ENCODE measurements around the gene CFAP299. TPM values are rescaled to one million over a fixed set of nuclear protein-coding genes. Genes with fewer than 3 reads are reported as not detected.

Gene CFAP299
- total and polyA plus RNA-seq, 2 of the 8 experiments (the other 6 are each of a cell fraction or from before 2014, with no cell fraction given) = not detected

DNA sequence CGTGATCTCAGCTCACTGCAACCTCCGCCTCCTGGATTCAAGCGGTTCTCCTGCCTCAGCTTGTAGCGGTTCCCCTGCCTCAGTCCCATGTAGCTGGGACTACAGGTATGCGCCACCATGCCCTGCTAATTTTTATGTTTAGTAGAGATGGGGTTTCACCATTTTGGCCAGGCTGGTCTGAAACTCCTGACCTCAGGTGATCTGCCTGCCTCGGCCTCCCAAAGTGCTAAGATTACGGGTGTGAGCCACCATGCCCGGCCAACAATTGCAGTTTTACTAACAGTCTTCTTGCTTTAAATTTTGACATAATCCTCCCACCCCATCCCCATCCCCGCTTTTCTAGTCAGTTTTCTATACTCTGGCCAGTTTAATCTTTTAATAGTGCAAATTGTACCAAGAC lies 112.0 kb downstream of the CFAP299 start:
- ChIA-PET POLR2A (ENCODE audit: partially characterized antibody) (no interaction called here), CTCF (ENCODE audit: partially characterized antibody) (interaction anchor here (1.3 kb wide), 1 partner anchor 85 kb away, joined by 3 read pairs; no protein-coding TSS in a partner anchor)
- Histone ChIP-seq H2AFZ (ENCODE audit: low read length) (no peak overlapping the region), H3K9ac (replicated peaks in 1 of 4; ENCODE audit: extremely low read depth in 1 of 4, low read depth in 3 of 4, low read length in 3 of 4) (no peak overlapping the region), H3K4me2 (ENCODE audit: insufficient read depth in 1 of 2, low read depth in 2 of 2, low read length in 2 of 2) (no peak overlapping the region), H2BK120ac (replicated peaks; ENCODE audit: low read depth, low read length) (no peak overlapping the region), H3K4ac (replicated peaks; ENCODE audit: insufficient read length, low read depth, low read length) (no peak overlapping the region), H3K4me1 (replicated peaks in 1 of 4; ENCODE audit: control insufficient read depth in 3 of 4, insufficient read depth in 4 of 4, low read length in 3 of 4) (no peaks in the 10 kb centered on the region), H3K27ac (ENCODE audit: low read depth, low read length) (no peak overlapping the region), H4K91ac (replicated peaks; ENCODE audit: insufficient read length, low read length) (no peak overlapping the region), H3K56ac (replicated peaks; ENCODE audit: insufficient read length, low read depth, low read length) (no peak overlapping the region), H4K20me1 (replicated peaks in 1 of 2; ENCODE audit: control insufficient read depth in 1 of 2, insufficient read depth in 2 of 2, low read length in 2 of 2) (no peaks in the 10 kb centered on the region), H2BK15ac (ENCODE audit: low read length) (no peak overlapping the region), H3K14ac (ENCODE audit: insufficient read length) (no peak overlapping the region), H2BK5ac (ENCODE audit: low read depth, low read length) (no peak overlapping the region), H3K79me2 (ENCODE audit: control insufficient read depth in 1 of 2, insufficient read depth in 2 of 2, low read length in 2 of 2) (no peaks in the 10 kb centered on the region), H2AK5ac (ENCODE audit: low read depth, low read length) (no peak overlapping the region), H3K9me3 (ENCODE audit: insufficient read depth in 2 of 2, low read depth in 1 of 2, low read length in 1 of 2) (no peaks in the 10 kb centered on the region), H3K79me1 (ENCODE audit: low read depth, low read length) (no peaks in the 10 kb centered on the region), H2BK12ac (ENCODE audit: low read depth, low read length) (no peak overlapping the region), H2BK20ac (ENCODE audit: low read length) (no peak overlapping the region), H3K4me3 (ENCODE audit: extremely low read depth in 1 of 4, insufficient read depth in 2 of 4, low read depth in 3 of 4, low read length in 4 of 4) (no peak overlapping the region), H3K23ac (ENCODE audit: insufficient read length) (no peak overlapping the region), H3K36me3 (ENCODE audit: control insufficient read depth in 2 of 4, insufficient read depth in 4 of 4, low read length in 3 of 4) (no peaks in the 10 kb centered on the region), H3K23me2 (ENCODE audit: low read depth, low read length) (no peaks in the 10 kb centered on the region), H4K5ac (ENCODE audit: insufficient read length, low read depth, low read length) (no peak overlapping the region), H3K27me3 (replicated peaks in 1 of 4; ENCODE audit: control insufficient read depth in 3 of 4, extremely low read depth in 1 of 4, insufficient read depth in 3 of 4, low read length in 3 of 4) (no peaks in the 10 kb centered on the region), H4K8ac (ENCODE audit: extremely low read depth, insufficient read depth, low read length) (no peak overlapping the region), H3K18ac (ENCODE audit: extremely low read depth, low read length) (no peak overlapping the region)
- TF ChIP-seq CTBP2 (IDR thresholded peaks at IDR 0.05; ENCODE audit: borderline replicate concordance, insufficient read depth, insufficient read length, low read length) = no peak
- TF ChIP-seq CBX5 (IDR thresholded peaks at IDR 0.05; ENCODE audit: low read depth, low read length) = no peak
- no peak for TF ChIP-seq TEAD4 (IDR thresholded peaks at IDR 0.05; ENCODE audit: low read depth, low read length)
- no peak for TF ChIP-seq POLR2A (IDR thresholded peaks at IDR 0.05; ENCODE audit: control extremely low read depth in 1 of 2, low read depth in 2 of 2, low read length in 2 of 2)
- TF ChIP-seq MAFK (IDR thresholded peaks at IDR 0.05; ENCODE audit: low read depth, low read length) = no peak
- TF ChIP-seq, protein P1, sequence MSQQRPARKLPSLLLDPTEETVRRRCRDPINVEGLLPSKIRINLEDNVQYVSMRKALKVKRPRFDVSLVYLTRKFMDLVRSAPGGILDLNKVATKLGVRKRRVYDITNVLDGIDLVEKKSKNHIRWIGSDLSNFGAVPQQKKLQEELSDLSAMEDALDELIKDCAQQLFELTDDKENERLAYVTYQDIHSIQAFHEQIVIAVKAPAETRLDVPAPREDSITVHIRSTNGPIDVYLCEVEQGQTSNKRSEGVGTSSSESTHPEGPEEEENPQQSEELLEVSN (IDR thresholded peaks at IDR 0.05) = no peak
- TF ChIP-seq, protein P2, sequence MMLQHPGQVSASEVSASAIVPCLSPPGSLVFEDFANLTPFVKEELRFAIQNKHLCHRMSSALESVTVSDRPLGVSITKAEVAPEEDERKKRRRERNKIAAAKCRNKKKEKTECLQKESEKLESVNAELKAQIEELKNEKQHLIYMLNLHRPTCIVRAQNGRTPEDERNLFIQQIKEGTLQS (IDR thresholded peaks at IDR 0.05; ENCODE audit: insufficient read depth, low read depth, low read length) = no peak
- no peak for TF ChIP-seq CBX8 (IDR thresholded peaks at IDR 0.05; ENCODE audit: borderline replicate concordance, low read depth, low read length)
- TF ChIP-seq EP300 (IDR thresholded peaks at IDR 0.05; ENCODE audit: borderline replicate concordance in 1 of 2, low read depth in 2 of 2, low read length in 2 of 2) = no peak
- FAIRE-seq = no peak
- 95% methylated on average over 9 of the region's 9 CpGs; no CpG with 5 or more reads in 1 of the 2 experiments for WGBS, 2 experiments (ENCODE audit: extremely low coverage in 1 of 2, insufficient coverage in 1 of 2, insufficient read length in 1 of 2, insufficient replicate concordance in 2 of 2, low coverage in 1 of 2, low lambda C conversion rate in 2 of 2, missing lambda C conversion rate in 1 of 2)
- DNase-seq (ENCODE audit: low read depth in 1 of 2, low spot score in 2 of 2) = no peak
